ENCODE data around the gene SAMM50. TPM values are rescaled to one million over a fixed set of nuclear protein-coding genes. Genes with fewer than 3 reads are reported as not detected.

Gene SAMM50
- total and polyA plus RNA-seq, 10 of the 15 experiments (the other 5 are each of a cell fraction or from before 2014, with no cell fraction given), result 38.2 to 126 (median 62.4) TPM

DNA sequence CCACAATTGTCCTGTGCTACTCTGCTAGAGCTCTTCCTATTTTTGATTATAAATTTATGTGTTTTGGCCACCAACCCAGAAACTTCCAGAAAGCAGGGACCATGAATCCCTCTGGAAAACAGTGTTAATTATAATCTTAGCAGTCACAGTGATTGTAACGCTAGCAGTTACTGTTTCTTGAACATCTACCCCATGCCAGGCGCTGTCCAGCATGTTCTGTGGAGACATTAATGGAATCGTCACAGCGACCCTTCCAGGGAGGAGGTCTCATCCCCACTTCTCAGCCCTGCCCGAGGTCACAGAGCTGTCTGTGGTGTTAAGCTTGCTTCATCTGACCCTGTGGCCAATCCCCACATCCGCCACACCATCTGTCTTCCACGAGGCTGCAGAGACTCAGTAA is 49.6 kb upstream of the SAMM50 start:
- Histone ChIP-seq H3K79me2 (ENCODE audit: control insufficient read depth, insufficient read depth, low read length) (no peaks in the 10 kb centered on the region), H2AFZ (ENCODE audit: control insufficient read depth, low read depth, low read length) (no peak overlapping the region), H3K4me3 (no peak overlapping the region), H3K4me2 (ENCODE audit: control insufficient read depth, insufficient read depth) (no peak overlapping the region), H4K20me1 (ENCODE audit: control insufficient read depth, insufficient read depth) (no peaks in the 10 kb centered on the region), H3K4me1 (ENCODE audit: control insufficient read depth, insufficient read depth, low read length) (no peaks in the 10 kb centered on the region), H3K9me3 (replicated peaks; ENCODE audit: control insufficient read depth, insufficient read depth, low read length) (no peaks in the 10 kb centered on the region), H3K27ac (ENCODE audit: control insufficient read depth, insufficient read depth) (no peak overlapping the region), H3K36me3 (ENCODE audit: control insufficient read depth in 2 of 2, insufficient read depth in 2 of 2, low read length in 1 of 2) (no peaks in the 10 kb centered on the region), H3K9ac (ENCODE audit: control insufficient read depth, insufficient read depth, low read length) (no peak overlapping the region), H3K27me3 (replicated peaks in 1 of 2; ENCODE audit: control insufficient read depth in 2 of 2, insufficient read depth in 2 of 2, low read length in 1 of 2) (peaks cover 4 to 7% of the 10 kb centered on the region in 2 experiments)
- ChIA-PET RAD21 (ENCODE audit: unreplicated experiment) (no interaction called here), SMC1A (ENCODE audit: uncharacterized antibody, unreplicated experiment) (interaction anchor here (1.1 kb wide), 1 partner anchor 181 kb away, joined by 3 read pairs; no protein-coding TSS in a partner anchor), POLR2A (no interaction called here), CTCF (interaction anchor here (1.0 kb wide), 1 partner anchor 28 kb away, joined by 3 read pairs; no protein-coding TSS in a partner anchor)
- no peak for FAIRE-seq
- intact Hi-C loops (cut with micrococcal nuclease; ENCODE audit: unreplicated experiment), result no loop called here
- no peak for DNase-seq (ENCODE audit: low read depth, low spot score)
- no TSS peak for BruUV-seq (replicated peaks)
- ATAC-seq, result no peak
- TF ChIP-seq SRF (IDR thresholded peaks at IDR 0.05; ENCODE audit: low read depth in 2 of 2, low read length in 2 of 2), result no peak
- no peak for TF ChIP-seq ZBED1 (IDR thresholded peaks at IDR 0.05; ENCODE audit: borderline replicate concordance)
- TF ChIP-seq YY1 (IDR thresholded peaks at IDR 0.05; ENCODE audit: low read depth, low read length), result no peak
- in situ Hi-C loops (cut with MboI), result no loop called here
- under 1% methylated on average over 7 of the region's 7 CpGs for WGBS (ENCODE audit: insufficient coverage, insufficient replicate concordance, low lambda C conversion rate, missing lambda C conversion rate)

DNA sequence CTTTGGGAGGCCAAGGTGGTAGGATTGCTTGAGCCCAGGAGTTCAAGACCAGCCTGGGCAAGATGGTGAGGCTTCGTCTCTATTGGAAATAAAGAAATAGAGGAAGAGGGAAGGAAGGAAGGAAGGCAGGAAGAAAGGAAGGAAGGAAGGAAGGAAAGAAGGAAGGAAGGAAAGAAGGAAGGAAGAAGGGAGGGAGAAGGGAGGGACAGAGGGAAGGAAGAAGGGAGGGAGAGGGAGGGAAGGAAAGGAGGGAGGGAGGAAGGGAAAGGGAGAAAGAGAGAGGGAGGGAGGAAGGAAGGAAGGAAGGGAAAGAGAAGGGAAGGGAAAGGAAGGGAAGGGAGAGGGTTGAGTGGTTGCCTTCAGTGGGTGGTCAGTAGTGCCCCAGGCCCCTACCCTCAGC is 45.5 kb upstream of the SAMM50 start:
- DNase-seq (ENCODE audit: low read depth, low spot score) (no peak), FAIRE-seq (no peak), ATAC-seq (no peak)
- ChIA-PET CTCF (no interaction called here), RAD21 (ENCODE audit: unreplicated experiment) (no interaction called here), SMC1A (ENCODE audit: uncharacterized antibody, unreplicated experiment) (no interaction called here), POLR2A (no interaction called here)
- Histone ChIP-seq H3K9ac (ENCODE audit: control insufficient read depth, insufficient read depth, low read length) (no peak overlapping the region), H3K27ac (ENCODE audit: control insufficient read depth, insufficient read depth) (no peak overlapping the region), H3K4me3 (no peak overlapping the region), H2AFZ (ENCODE audit: control insufficient read depth, low read depth, low read length) (no peak overlapping the region), H3K4me2 (ENCODE audit: control insufficient read depth, insufficient read depth) (no peak overlapping the region), H3K79me2 (ENCODE audit: control insufficient read depth, insufficient read depth, low read length) (no peaks in the 10 kb centered on the region), H3K9me3 (replicated peaks; ENCODE audit: control insufficient read depth, insufficient read depth, low read length) (no peaks in the 10 kb centered on the region), H3K36me3 (ENCODE audit: control insufficient read depth in 2 of 2, insufficient read depth in 2 of 2, low read length in 1 of 2) (no peaks in the 10 kb centered on the region), H3K4me1 (ENCODE audit: control insufficient read depth, insufficient read depth, low read length) (no peaks in the 10 kb centered on the region), H4K20me1 (ENCODE audit: control insufficient read depth, insufficient read depth) (no peaks in the 10 kb centered on the region), H3K27me3 (replicated peaks in 1 of 2; ENCODE audit: control insufficient read depth in 2 of 2, insufficient read depth in 2 of 2, low read length in 1 of 2) (peaks cover 0 to 7% of the 10 kb centered on the region in 2 experiments; a peak in 3 of 4 replicates)
- BruUV-seq (replicated peaks), result no TSS peak
- intact Hi-C loops (cut with micrococcal nuclease; ENCODE audit: unreplicated experiment), result no loop called here
- TF ChIP-seq BMI1 (IDR thresholded peaks at IDR 0.05; ENCODE audit: borderline replicate concordance) (no peak), IKZF2 (IDR thresholded peaks at IDR 0.05) (no peak), IRF4 (IDR thresholded peaks at IDR 0.05; ENCODE audit: low read depth, low read length) (no peak), IKZF1 (conservative IDR thresholded peaks at IDR 0.05) (no peak)
- TF ChIP-seq, protein P1, sequence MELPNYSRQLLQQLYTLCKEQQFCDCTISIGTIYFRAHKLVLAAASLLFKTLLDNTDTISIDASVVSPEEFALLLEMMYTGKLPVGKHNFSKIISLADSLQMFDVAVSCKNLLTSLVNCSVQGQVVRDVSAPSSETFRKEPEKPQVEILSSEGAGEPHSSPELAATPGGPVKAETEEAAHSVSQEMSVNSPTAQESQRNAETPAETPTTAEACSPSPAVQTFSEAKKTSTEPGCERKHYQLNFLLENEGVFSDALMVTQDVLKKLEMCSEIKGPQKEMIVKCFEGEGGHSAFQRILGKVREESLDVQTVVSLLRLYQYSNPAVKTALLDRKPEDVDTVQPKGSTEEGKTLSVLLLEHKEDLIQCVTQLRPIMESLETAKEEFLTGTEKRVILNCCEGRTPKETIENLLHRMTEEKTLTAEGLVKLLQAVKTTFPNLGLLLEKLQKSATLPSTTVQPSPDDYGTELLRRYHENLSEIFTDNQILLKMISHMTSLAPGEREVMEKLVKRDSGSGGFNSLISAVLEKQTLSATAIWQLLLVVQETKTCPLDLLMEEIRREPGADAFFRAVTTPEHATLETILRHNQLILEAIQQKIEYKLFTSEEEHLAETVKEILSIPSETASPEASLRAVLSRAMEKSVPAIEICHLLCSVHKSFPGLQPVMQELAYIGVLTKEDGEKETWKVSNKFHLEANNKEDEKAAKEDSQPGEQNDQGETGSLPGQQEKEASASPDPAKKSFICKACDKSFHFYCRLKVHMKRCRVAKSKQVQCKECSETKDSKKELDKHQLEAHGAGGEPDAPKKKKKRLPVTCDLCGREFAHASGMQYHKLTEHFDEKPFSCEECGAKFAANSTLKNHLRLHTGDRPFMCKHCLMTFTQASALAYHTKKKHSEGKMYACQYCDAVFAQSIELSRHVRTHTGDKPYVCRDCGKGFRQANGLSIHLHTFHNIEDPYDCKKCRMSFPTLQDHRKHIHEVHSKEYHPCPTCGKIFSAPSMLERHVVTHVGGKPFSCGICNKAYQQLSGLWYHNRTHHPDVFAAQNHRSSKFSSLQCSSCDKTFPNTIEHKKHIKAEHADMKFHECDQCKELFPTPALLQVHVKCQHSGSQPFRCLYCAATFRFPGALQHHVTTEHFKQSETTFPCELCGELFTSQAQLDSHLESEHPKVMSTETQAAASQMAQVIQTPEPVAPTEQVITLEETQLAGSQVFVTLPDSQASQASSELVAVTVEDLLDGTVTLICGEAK (IDR thresholded peaks at IDR 0.05; ENCODE audit: borderline replicate concordance), result no peak
- in situ Hi-C loops (cut with MboI), result no loop called here
- WGBS (ENCODE audit: insufficient coverage, insufficient replicate concordance, low lambda C conversion rate, missing lambda C conversion rate), result 47% methylated on average over 1 of the region's 1 CpG

Measured in GM12878 (cell line).